OCI-LY3 (cell line): ENCODE measurements around the gene SMAD7.

Source experiments
- H2AFZ ChIP-seq: fragments of 200-600, 300-600 bp; shearing (Covaris generic); 2 replicates; pipeline ENCODE4 v1.6.0; 2014; ENCODE audit warnings: antibody characterized with exemption, low read depth, low read length
- H3K27ac ChIP-seq: fragments of 200-600, 300-600 bp; sonication (generic); 2 replicates; pipeline ENCODE4 v1.5.1; 2014; ENCODE audit warnings: mild to moderate bottlenecking, low read length, moderate library complexity, mixed read lengths
- H3K27me3 ChIP-seq: fragments of 200-600, 300-600 bp; sonication (generic); 2 replicates; pipeline ENCODE4 v1.6.1; 2014; ENCODE audit warnings: low read depth, low read length, mixed read lengths
- H3K36me3 ChIP-seq: fragments of 200-600, 300-600 bp; sonication (generic); replicated peaks from 2 replicates; pipeline ENCODE3; 2014; ENCODE audit warnings: low read depth, low read length, mixed read lengths
- H3K4me1 ChIP-seq: fragments of 300-600, 200-600 bp; sonication (generic); 2 replicates; pipeline ENCODE4 v1.6.1; 2014; ENCODE audit warnings: low read length, mixed read lengths
- H3K4me2 ChIP-seq: fragments of 200-600, 300-600 bp; sonication (generic); 2 replicates; pipeline ENCODE4 v1.6.1; 2014; ENCODE audit warnings: low read length, mixed read lengths
- H3K4me3 ChIP-seq: fragments of 300-600, 200-600 bp; sonication (generic); 2 replicates; pipeline ENCODE4 v1.5.1; 2014; ENCODE audit warnings: antibody characterized with exemption, mild to moderate bottlenecking, low read length, moderate library complexity
- H3K79me2 ChIP-seq: fragments of 300-600, 200-600 bp; shearing (Covaris generic); 2 replicates; pipeline ENCODE4 v1.6.1; 2014; ENCODE audit warnings: mild to moderate bottlenecking, low read length, mixed read lengths
- H3K9ac ChIP-seq: fragments of 300-600, 200-600 bp; shearing (Covaris generic); 2 replicates; pipeline ENCODE4 v1.6.0; 2014; ENCODE audit warnings: mild to moderate bottlenecking, low read length, moderate library complexity
- H3K9me3 ChIP-seq: fragments of 200-600, 300-600 bp; shearing (Covaris generic); 2 replicates; pipeline ENCODE4 v1.6.1; 2014; ENCODE audit warnings: low read length, mixed read lengths; ENCODE audit not compliant: insufficient read depth
- H4K20me1 ChIP-seq: fragments of 200-600, 300-600 bp; sonication (generic); 2 replicates; pipeline ENCODE4 v1.6.1; 2016; ENCODE audit warnings: low read length, mixed read lengths; ENCODE audit not compliant: insufficient read depth
- CTCF ChIP-seq: fragments of 200-600, 300-600 bp; sonication (generic); IDR thresholded peaks from 2 replicates; pipeline ENCODE4 v1.5.1; 2014; ENCODE audit warnings: antibody characterized with exemption, low read length, low read depth
- EZH2phosphoT487 ChIP-seq: fragments of 200-600 bp; shearing (Covaris generic); IDR thresholded peaks from 2 replicates; pipeline ENCODE4 v1.6.1; 2018; ENCODE audit warnings: antibody characterized with exemption, mixed run types, low read depth

The SMAD7 gene

GRCh38 chr18:48922226-48922800, 28.5 kb downstream of the SMAD7 start:
- H3K27me3 ChIP-seq: no peaks in the 10 kb centered on the region
- H3K27ac ChIP-seq: no peak overlapping the region
- H3K9ac ChIP-seq: no peak overlapping the region
- no peaks in the 10 kb centered on the region for H4K20me1 ChIP-seq
- peaks cover 34% of the 10 kb centered on the region for H3K4me1 ChIP-seq
- H3K4me3 ChIP-seq: no peak overlapping the region
- H3K4me2 ChIP-seq: no peak overlapping the region
- no peaks in the 10 kb centered on the region for H3K36me3 ChIP-seq
- H3K9me3 ChIP-seq: no peaks in the 10 kb centered on the region
- TF ChIP-seq EZH2phosphoT487 (no peak), CTCF (no peak)
- H3K79me2 ChIP-seq: peaks cover 15% of the 10 kb centered on the region
- no peak overlapping the region for H2AFZ ChIP-seq

GRCh38 chr18:48921305-48922225, 29.2 kb downstream of the SMAD7 start:
- Histone ChIP-seq H3K4me2 (no peak overlapping the region), H2AFZ (no peak overlapping the region), H3K9ac (no peak overlapping the region), H3K9me3 (no peaks in the 10 kb centered on the region), H3K4me3 (no peak overlapping the region), H3K36me3 (no peaks in the 10 kb centered on the region), H3K4me1 (peaks cover 33% of the 10 kb centered on the region), H3K27me3 (no peaks in the 10 kb centered on the region), H3K79me2 (peaks cover 8% of the 10 kb centered on the region), H3K27ac (no peak overlapping the region), H4K20me1 (no peaks in the 10 kb centered on the region)
- TF ChIP-seq CTCF: no peak
- TF ChIP-seq EZH2phosphoT487: no peak

DNA sequence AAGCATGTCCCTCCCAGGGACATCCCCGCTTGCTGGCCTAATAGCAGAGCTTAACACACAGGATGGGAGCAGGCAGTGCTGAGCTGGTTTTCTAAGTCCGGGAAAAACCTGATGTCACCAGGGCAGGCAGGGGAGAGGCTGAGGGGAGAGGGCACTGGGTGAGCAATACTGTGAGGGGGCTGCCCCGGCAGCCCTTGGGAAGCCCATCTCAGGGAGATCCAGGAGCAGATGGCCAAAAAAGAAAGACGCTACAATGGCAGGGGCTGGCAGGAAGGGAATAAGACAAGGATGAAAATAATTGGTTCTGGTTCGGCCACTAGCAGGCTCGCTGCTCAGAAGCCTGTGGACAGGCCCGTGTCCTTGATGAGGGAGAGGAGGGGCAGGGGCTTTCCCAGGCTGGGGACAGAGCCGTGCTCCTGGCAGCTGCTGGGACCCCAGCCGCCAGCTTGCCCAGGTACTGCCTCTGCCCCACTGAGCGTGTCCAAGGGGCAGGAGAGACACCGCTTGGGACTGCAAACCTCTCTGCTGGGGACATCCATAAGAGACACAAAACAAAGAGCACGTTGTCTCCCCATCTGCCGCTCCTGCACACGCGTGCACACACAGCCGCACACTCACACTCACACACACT, 30.2 kb downstream of the SMAD7 start:
- Histone ChIP-seq H3K9ac (no peak overlapping the region), H4K20me1 (no peaks in the 10 kb centered on the region), H3K9me3 (no peaks in the 10 kb centered on the region), H3K79me2 (peaks cover 5% of the 10 kb centered on the region; the same call in 1 of the 2 replicates), H3K27ac (no peak overlapping the region), H3K4me2 (no peak overlapping the region), H3K36me3 (no peaks in the 10 kb centered on the region), H3K4me3 (no peak overlapping the region), H3K27me3 (no peaks in the 10 kb centered on the region), H2AFZ (no peak overlapping the region), H3K4me1 (peaks cover 33% of the 10 kb centered on the region)
- TF ChIP-seq CTCF (no peak), EZH2phosphoT487 (no peak)

DNA sequence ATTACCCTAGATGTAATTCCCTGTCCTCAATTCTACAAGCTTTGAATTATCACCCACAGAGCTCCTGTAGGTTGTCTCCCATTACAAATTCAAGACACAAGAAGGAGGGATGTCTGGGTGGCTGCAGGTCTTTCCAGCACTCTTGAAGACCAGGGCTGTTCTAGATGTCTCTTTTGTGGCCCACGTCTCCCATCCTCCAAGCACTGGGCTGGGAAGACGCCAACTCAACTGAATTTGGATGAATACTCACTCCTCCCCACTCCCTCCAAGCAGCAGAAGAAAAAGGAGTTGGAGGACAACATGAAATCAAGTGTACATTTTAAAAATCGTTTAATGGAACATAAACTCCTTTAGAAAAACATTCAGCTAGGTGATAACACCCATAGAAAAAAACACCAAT, 31.2 kb downstream of the SMAD7 start:
- H3K4me2 ChIP-seq: no peak overlapping the region
- H4K20me1 ChIP-seq: no peaks in the 10 kb centered on the region
- H3K9me3 ChIP-seq: no peaks in the 10 kb centered on the region
- no peak overlapping the region for H3K27ac ChIP-seq
- 0 out of 2 replicates have a peak, but pooled peaks cover 1% of the 10 kb centered on the region for H3K79me2 ChIP-seq
- peaks cover 31% of the 10 kb centered on the region for H3K4me1 ChIP-seq
- H3K27me3 ChIP-seq: no peaks in the 10 kb centered on the region
- TF ChIP-seq EZH2phosphoT487 (no peak), CTCF (no peak)
- H3K4me3 ChIP-seq: no peak overlapping the region
- H3K36me3 ChIP-seq: no peaks in the 10 kb centered on the region
- H3K9ac ChIP-seq: no peak overlapping the region
- no peak overlapping the region for H2AFZ ChIP-seq
